SU-DHL-6 (cell line): ENCODE data around the gene ZNF574.

Experiments used
- H2AFZ ChIP-seq: fragments of 200-600 bp; sonication (generic); 2 replicates; pipeline ENCODE4 v1.6.1; 2014; ENCODE audit warnings: low read depth, mild to moderate bottlenecking, moderate library complexity, mixed read lengths, antibody characterized with exemption, low read length; ENCODE audit not compliant: severe bottlenecking
- H3F3A ChIP-seq: fragments of 200-600 bp; shearing (Covaris generic); 2 replicates; pipeline ENCODE4 v1.6.0; 2016; ENCODE audit warnings: antibody characterized with exemption, mild to moderate bottlenecking; ENCODE audit not compliant: insufficient read depth
- H3K27ac ChIP-seq: fragments of 200-600 bp; sonication (generic); 2 replicates; pipeline ENCODE4 v1.5.1; 2016; ENCODE audit warnings: low read depth, mild to moderate bottlenecking, low read length, moderate library complexity, mixed read lengths
- H3K27me3 ChIP-seq: fragments of 200-600 bp; sonication (generic), shearing (Covaris generic); 2 replicates; pipeline ENCODE4 v1.6.0; 2014; ENCODE audit warnings: mild to moderate bottlenecking, low read length
- H3K36me3 ChIP-seq: fragments of 200-600 bp; sonication (generic); 2 replicates; pipeline ENCODE4 v1.6.1; 2014; ENCODE audit warnings: mild to moderate bottlenecking, low read length, mixed read lengths
- H3K4me2 ChIP-seq: fragments of 300-600, 200-600 bp; shearing (Covaris generic), sonication (generic); 2 replicates; pipeline ENCODE4 v1.6.0; 2014; ENCODE audit warnings: low read length, low read depth, mild to moderate bottlenecking; ENCODE audit not compliant: poor library complexity, severe bottlenecking
- H3K4me3 ChIP-seq: fragments of 200-600 bp; sonication (generic); 2 replicates; pipeline ENCODE4 v1.5.1; 2014; ENCODE audit warnings: antibody characterized with exemption, low read length, mild to moderate bottlenecking, mixed read lengths; ENCODE audit not compliant: insufficient read depth, poor library complexity, severe bottlenecking
- H3K79me2 ChIP-seq: fragments of 200-600 bp; sonication (generic); 2 replicates; pipeline ENCODE4 v1.6.1; 2014; ENCODE audit warnings: mild to moderate bottlenecking, low read length, moderate library complexity; ENCODE audit not compliant: insufficient read depth
- H3K9ac ChIP-seq: fragments of 200-600 bp; sonication (generic); 2 replicates; pipeline ENCODE4 v1.7.0; 2014; ENCODE audit warnings: mild to moderate bottlenecking, low read length
- H3K9me2 ChIP-seq: fragments of 200-600 bp; sonication (generic); replicated peaks from 2 replicates; pipeline ENCODE4 v1.6.1; 2014; ENCODE audit warnings: low read length; ENCODE audit not compliant: insufficient read depth
- H3K9me3 ChIP-seq: fragments of 200-600 bp; sonication (generic); 2 replicates; pipeline ENCODE4 v1.6.1; 2014; ENCODE audit warnings: low read length, mixed read lengths; ENCODE audit not compliant: insufficient read depth
- H4K20me1 ChIP-seq: fragments of 200-600 bp; sonication (generic); 2 replicates; pipeline ENCODE4 v1.6.1; 2014; ENCODE audit warnings: low read depth, mild to moderate bottlenecking, antibody characterized with exemption, low read length, moderate library complexity, mixed read lengths
- EZH2phosphoT487 ChIP-seq: fragments of 200-600 bp; sonication (generic), shearing (Covaris generic); conservative IDR thresholded peaks from 2 replicates; pipeline ENCODE4 v1.6.1; 2018; ENCODE audit warnings: mild to moderate bottlenecking, antibody characterized with exemption, low read length, moderate library complexity, mixed read lengths
- TF ChIP-seq, protein P1 (sequence below): fragments of 200-600 bp; sonication (generic); IDR thresholded peaks from one replicate; pipeline ENCODE4 v1.5.1; 2017; ENCODE audit warnings: antibody characterized with exemption, mild to moderate bottlenecking, low read length, moderate library complexity; ENCODE audit not compliant: insufficient read depth, poor library complexity, severe bottlenecking

The ZNF574 gene

DNA sequence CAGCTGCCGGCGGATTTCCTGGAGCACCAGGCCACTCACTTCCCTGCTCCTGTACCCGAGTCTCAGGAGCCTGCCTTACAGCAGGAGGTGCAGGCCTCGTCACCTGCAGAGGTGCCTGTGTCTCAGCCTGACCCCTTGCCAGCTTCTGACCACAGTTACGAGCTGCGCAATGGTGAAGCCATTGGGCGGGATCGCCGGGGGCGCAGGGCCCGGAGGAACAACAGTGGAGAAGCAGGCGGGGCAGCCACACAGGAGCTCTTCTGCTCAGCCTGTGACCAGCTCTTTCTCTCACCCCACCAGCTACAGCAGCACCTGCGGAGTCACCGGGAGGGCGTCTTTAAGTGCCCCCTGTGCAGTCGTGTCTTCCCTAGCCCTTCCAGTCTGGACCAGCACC lies 3.3 kb downstream of the ZNF574 start:
- Histone ChIP-seq H3K27me3 (no peaks in the 10 kb centered on the region), H3K4me2 (no peak overlapping the region), H4K20me1 (peaks cover 15% of the 10 kb centered on the region), H2AFZ (no peak overlapping the region), H3K9me2 (no peaks in the 10 kb centered on the region), H3K79me2 (peaks cover 32% of the 10 kb centered on the region), H3F3A (no peaks in the 10 kb centered on the region), H3K9me3 (no peaks in the 10 kb centered on the region), H3K27ac (no peak overlapping the region), H3K9ac (no peak overlapping the region), H3K36me3 (no peaks in the 10 kb centered on the region), H3K4me3 (no peak overlapping the region)
- TF ChIP-seq, protein P1, sequence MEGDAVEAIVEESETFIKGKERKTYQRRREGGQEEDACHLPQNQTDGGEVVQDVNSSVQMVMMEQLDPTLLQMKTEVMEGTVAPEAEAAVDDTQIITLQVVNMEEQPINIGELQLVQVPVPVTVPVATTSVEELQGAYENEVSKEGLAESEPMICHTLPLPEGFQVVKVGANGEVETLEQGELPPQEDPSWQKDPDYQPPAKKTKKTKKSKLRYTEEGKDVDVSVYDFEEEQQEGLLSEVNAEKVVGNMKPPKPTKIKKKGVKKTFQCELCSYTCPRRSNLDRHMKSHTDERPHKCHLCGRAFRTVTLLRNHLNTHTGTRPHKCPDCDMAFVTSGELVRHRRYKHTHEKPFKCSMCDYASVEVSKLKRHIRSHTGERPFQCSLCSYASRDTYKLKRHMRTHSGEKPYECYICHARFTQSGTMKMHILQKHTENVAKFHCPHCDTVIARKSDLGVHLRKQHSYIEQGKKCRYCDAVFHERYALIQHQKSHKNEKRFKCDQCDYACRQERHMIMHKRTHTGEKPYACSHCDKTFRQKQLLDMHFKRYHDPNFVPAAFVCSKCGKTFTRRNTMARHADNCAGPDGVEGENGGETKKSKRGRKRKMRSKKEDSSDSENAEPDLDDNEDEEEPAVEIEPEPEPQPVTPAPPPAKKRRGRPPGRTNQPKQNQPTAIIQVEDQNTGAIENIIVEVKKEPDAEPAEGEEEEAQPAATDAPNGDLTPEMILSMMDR, result no peak
- no peak for TF ChIP-seq EZH2phosphoT487

DNA sequence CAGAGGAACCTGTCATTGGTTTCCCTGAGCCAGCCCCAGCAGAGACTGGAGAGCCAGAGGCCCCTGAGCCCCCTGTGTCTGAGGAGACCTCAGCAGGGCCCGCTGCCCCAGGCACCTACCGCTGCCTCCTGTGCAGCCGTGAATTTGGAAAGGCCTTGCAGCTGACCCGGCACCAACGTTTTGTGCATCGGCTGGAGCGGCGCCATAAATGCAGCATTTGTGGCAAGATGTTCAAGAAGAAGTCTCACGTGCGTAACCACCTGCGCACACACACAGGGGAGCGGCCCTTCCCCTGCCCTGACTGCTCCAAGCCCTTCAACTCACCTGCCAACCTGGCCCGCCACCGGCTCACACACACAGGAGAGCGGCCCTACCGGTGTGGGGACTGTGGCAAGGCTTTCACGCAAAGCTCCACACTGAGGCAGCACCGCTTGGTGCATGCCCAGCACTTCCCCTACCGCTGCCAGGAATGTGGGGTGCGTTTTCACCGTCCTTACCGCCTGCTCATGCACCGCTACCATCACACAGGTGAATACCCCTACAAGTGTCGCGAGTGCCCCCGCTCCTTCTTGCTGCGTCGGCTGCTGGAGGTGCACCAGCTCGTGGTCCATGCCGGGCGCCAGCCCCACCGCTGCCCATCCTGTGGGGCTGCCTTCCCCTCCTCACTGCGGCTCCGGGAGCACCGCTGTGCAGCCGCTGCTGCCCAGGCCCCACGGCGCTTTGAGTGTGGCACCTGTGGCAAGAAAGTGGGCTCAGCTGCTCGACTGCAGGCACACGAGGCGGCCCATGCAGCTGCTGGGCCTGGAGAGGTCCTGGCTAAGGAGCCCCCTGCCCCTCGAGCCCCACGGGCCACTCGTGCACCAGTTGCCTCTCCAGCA lies 4.2 kb downstream of the ZNF574 start:
- H3K9me3 ChIP-seq, result no peaks in the 10 kb centered on the region
- H4K20me1 ChIP-seq, result peaks cover 15% of the 10 kb centered on the region
- 0 out of 2 replicates have a peak, but pooled peaks cover under 1% of the 10 kb centered on the region for H3F3A ChIP-seq
- no peaks in the 10 kb centered on the region for H3K9me2 ChIP-seq
- no peaks in the 10 kb centered on the region for H3K36me3 ChIP-seq
- peaks cover 32% of the 10 kb centered on the region for H3K79me2 ChIP-seq
- TF ChIP-seq, protein P1, result no peak
- no peak for TF ChIP-seq EZH2phosphoT487
- H3K4me3 ChIP-seq, result no peak overlapping the region
- H3K27ac ChIP-seq, result no peak overlapping the region
- H2AFZ ChIP-seq, result no peak overlapping the region
- H3K9ac ChIP-seq, result no peak overlapping the region
- H3K4me2 ChIP-seq, result no peak overlapping the region
- H3K27me3 ChIP-seq, result no peaks in the 10 kb centered on the region

DNA sequence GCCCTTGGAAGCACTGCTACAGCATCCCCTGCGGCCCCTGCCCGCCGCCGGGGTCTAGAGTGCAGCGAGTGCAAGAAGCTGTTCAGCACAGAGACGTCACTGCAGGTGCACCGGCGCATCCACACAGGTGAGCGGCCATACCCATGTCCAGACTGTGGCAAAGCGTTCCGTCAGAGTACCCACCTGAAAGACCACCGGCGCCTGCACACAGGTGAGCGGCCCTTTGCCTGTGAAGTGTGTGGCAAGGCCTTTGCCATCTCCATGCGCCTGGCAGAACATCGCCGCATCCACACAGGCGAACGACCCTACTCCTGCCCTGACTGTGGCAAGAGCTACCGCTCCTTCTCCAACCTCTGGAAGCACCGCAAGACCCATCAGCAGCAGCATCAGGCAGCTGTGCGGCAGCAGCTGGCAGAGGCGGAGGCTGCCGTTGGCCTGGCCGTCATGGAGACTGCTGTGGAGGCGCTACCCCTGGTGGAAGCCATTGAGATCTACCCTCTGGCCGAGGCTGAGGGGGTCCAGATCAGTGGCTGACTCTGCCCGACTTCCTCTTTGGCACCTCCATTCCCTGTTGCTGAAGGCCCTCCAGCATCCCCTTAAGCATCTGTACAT lies 4.9 kb downstream of the ZNF574 start:
- no peak overlapping the region for H3K4me3 ChIP-seq
- H3K4me2 ChIP-seq, result no peak overlapping the region
- peaks cover 15% of the 10 kb centered on the region for H4K20me1 ChIP-seq
- H3K27me3 ChIP-seq, result no peaks in the 10 kb centered on the region
- H2AFZ ChIP-seq, result no peak overlapping the region
- H3K9ac ChIP-seq, result no peak overlapping the region
- no peaks in the 10 kb centered on the region for H3K36me3 ChIP-seq
- peaks cover 32% of the 10 kb centered on the region for H3K79me2 ChIP-seq
- no peak overlapping the region for H3K27ac ChIP-seq
- TF ChIP-seq, protein P1, result no peak
- TF ChIP-seq EZH2phosphoT487, result no peak
- H3K9me2 ChIP-seq, result no peaks in the 10 kb centered on the region
- 0 out of 2 replicates have a peak, but pooled peaks cover 8% of the 10 kb centered on the region for H3F3A ChIP-seq
- no peaks in the 10 kb centered on the region for H3K9me3 ChIP-seq
